Body of pancreas (tissue), 4 donors: ENCODE results near the gene PDHX.

Experiments
- POLR2A ChIP-seq, 3 donors: fragments of 450-650 bp; IDR thresholded peaks; one replicate each; pipeline ENCODE4 v1.6.1; 2016; ENCODE audit warnings: antibody characterized with exemption in 3 of 3, mild to moderate bottlenecking in 2 of 3
- TF ChIP-seq, protein P1 (sequence below), 7 experiments: fragments of 450-650 bp in 4 of 7; fragments of 200-600 bp in 3 of 7; sonication (generic) in 3 of 7; IDR thresholded peaks; one replicate each; pipeline ENCODE4 v1.5.1; 2016 to 2019; ENCODE audit warnings: antibody characterized with exemption in 7 of 7

- TF ChIP-seq, protein P1, sequence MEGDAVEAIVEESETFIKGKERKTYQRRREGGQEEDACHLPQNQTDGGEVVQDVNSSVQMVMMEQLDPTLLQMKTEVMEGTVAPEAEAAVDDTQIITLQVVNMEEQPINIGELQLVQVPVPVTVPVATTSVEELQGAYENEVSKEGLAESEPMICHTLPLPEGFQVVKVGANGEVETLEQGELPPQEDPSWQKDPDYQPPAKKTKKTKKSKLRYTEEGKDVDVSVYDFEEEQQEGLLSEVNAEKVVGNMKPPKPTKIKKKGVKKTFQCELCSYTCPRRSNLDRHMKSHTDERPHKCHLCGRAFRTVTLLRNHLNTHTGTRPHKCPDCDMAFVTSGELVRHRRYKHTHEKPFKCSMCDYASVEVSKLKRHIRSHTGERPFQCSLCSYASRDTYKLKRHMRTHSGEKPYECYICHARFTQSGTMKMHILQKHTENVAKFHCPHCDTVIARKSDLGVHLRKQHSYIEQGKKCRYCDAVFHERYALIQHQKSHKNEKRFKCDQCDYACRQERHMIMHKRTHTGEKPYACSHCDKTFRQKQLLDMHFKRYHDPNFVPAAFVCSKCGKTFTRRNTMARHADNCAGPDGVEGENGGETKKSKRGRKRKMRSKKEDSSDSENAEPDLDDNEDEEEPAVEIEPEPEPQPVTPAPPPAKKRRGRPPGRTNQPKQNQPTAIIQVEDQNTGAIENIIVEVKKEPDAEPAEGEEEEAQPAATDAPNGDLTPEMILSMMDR (IDR thresholded peaks at IDR 0.05), result no peak
- TF ChIP-seq POLR2A (IDR thresholded peaks at IDR 0.05), result no peak
Measured at GRCh38 chr11:34970480-34970879, 54.1 kb downstream of the PDHX start.
